Transverse colon (tissue), 4 donors: ENCODE results near the gene UNC13C.

ENCODE experiments used
- CTCF ChIP-seq, 5 experiments: fragments of 200-600 bp in 3 of 5; fragments of 450-650 bp in 2 of 5; sonication (generic) in 3 of 5; IDR thresholded peaks; 1 replicate in 2 of 5; 2 replicates in 3 of 5; pipeline ENCODE4 v1.5.1; 2016 to 2017; ENCODE audit warnings: antibody characterized with exemption in 5 of 5, inconsistent platforms in 3 of 5, mild to moderate bottlenecking in 2 of 5, moderate library complexity in 1 of 5
- POLR2A ChIP-seq: fragments of 450-650 bp; IDR thresholded peaks from one replicate; pipeline ENCODE4 v1.6.1; 2016; ENCODE audit warnings: antibody characterized with exemption, mild to moderate bottlenecking, moderate library complexity
- POLR2AphosphoS5 ChIP-seq, 3 donors: sonication (generic); formaldehyde crosslinking; IDR thresholded peaks; one replicate each; pipeline ENCODE4 v1.6.1; 2016; ENCODE audit warnings: antibody characterized with exemption in 3 of 3

- no peak for TF ChIP-seq CTCF (IDR thresholded peaks at IDR 0.05)
- TF ChIP-seq POLR2A, result no peak
- no peak for TF ChIP-seq POLR2AphosphoS5 (IDR thresholded peaks at IDR 0.05)
Measured at GRCh38 chr15:54506977-54507524, 528.8 kb downstream of the UNC13C start.
